Pancreas (tissue), 10 donors: ENCODE measurements around the gene MROH9. TPM values are rescaled to one million over a fixed set of nuclear protein-coding genes. Genes with fewer than 3 reads are reported as not detected.
"Not testable (repeated sequence)": the region's sequence is repeated elsewhere in the genome, so short reads cannot be mapped to it uniquely, and the experiment has no call there.

Source experiments
- ATAC-seq, 4 donors: fragments of 200-7000 bp; cut with Tn5 transposase; one replicate each; pipeline versions ENCODE4 v1.8.0 to v1.9.1; 2020; ENCODE audit warnings: mild to moderate bottlenecking in 4 of 4, moderate library complexity in 4 of 4
- DNase-seq, 6 donors: peaks; one replicate each; pipeline ENCODE4 v3.0.0-alpha.2; 2020
- FAIRE-seq: peaks from 2 replicates; lab custom pipeline; 2012; peaks lifted over from hg19 to GRCh38; lab: Jason Lieb, UNC
- H3K27ac ChIP-seq, 4 donors: fragments of 200-600 bp; sonication (generic); 1 replicate in 3 of 4; 2 replicates in 1 of 4; pipeline versions ENCODE4 v1.5.0 to v1.8.0; 2020
- H3K27me3 ChIP-seq, 4 donors: fragments of 200-600 bp; one replicate each; pipeline ENCODE4 v1.8.0; 2021
- H3K36me3 ChIP-seq, 3 donors: fragments of 200-600 bp; sonication (generic) in 1 of 3; one replicate each; pipeline versions ENCODE4 v1.5.0 to v1.8.0; 2020 to 2021
- H3K4me1 ChIP-seq, 3 donors: fragments of 200-600 bp; one replicate each; pipeline ENCODE4 v1.8.0; 2021
- H3K4me3 ChIP-seq, 4 donors: fragments of 200-600 bp; sonication (generic) in 2 of 4; one replicate each; pipeline versions ENCODE4 v1.5.0 to v1.8.0; 2020 to 2021
- H3K9me3 ChIP-seq, 4 donors: fragments of 200-600 bp; one replicate each; pipeline ENCODE4 v1.8.0; 2021
- CTCF ChIP-seq, 4 donors: fragments of 200-600 bp; sonication (generic) in 3 of 4; IDR thresholded peaks; one replicate each; pipeline versions ENCODE4 v1.5.0 to v1.8.0; 2021; ENCODE audit warnings: antibody characterized with exemption in 4 of 4
- WGBS, 2 donors: extraction: QIAGEN DNeasy Blood & Tissue Kit; methylation state at CpG; one replicate each; pipeline ENCODE4 v1.1.7; 2013; 5-methylcytosine and 5-hydroxymethylcytosine counted together
- intact Hi-C, 3 donors: fragments of 100-400 bp; cut with DNase I; formaldehyde crosslinking; loops; one replicate each; pipeline versions ENCODE4 v1.11.1 to v1.14.2; 2022
- polyA plus RNA-seq, 2 donors: library from polyadenylated mRNA; stranded (reverse); fragments of 200-250 nt; gene quantifications; one replicate each; pipeline ENCODE4 v1.2.3, GENCODE V29; 2013
- total RNA-seq, 6 donors: library from RNA; stranded (reverse); fragmentation: NEBNext Ultra II Directional in 4 of 6; extraction: Animal tissue kit (Norgen Biotek cat#: 25700) in 4 of 6; gene quantifications; one replicate each; pipeline versions ENCODE4 v1.2.1 to v1.2.4, GENCODE V29; 2021 to 2023
- donor health status: healthy with polysubstance abuse.
- donor health status: DM: no; HTN: no; CAD: no; lungs with moderate emphysema.
- donor health status: DM: no; HTN: no; CAD: no.
- donor health status: control.
- donor health status: control.
- donor health status: Bipolar disorder and iron deficiency.
- donor health status: DM: yes; HTN: yes; CAD: no.
- donor health status: DM: no; HTN: no; CAD: no.
- donor health status: DM: no; HTN: no; CAD: no.
- donor health status: DM: yes; HTN: yes; CAD: no.

MROH9 gene
- total and polyA plus RNA-seq, 8 donors, result not detected

- TF ChIP-seq CTCF (IDR thresholded peaks at IDR 0.05), result peak; percentile 28 to 62 (median 62)
- peak in 1 of 6 donors; percentile 16 for DNase-seq
- Histone ChIP-seq H3K36me3 (no peaks in the 10 kb centered on the region), H3K4me1 (no peaks in the 10 kb centered on the region), H3K4me3 (no peak overlapping the region), H3K27ac (no peak overlapping the region), H3K27me3 (no peaks in the 10 kb centered on the region), H3K9me3 (no peaks in the 10 kb centered on the region)
- intact Hi-C loops, result no loop called here
- 10 to 13% methylated on average over 7 of the region's 7 CpGs for WGBS, 2 donors
- FAIRE-seq, result peak; percentile 56
- peak in 3 of 4 donors; percentile 87 to 93 (median 88) for ATAC-seq
Observed at GRCh38 chr1:170929835-170930554, 5.3 kb upstream of the MROH9 start.

GRCh38 chr1:170931650-170932049, 3.7 kb upstream of the MROH9 start:
- ATAC-seq, result no peak
- Histone ChIP-seq H3K27me3 (no peaks in the 10 kb centered on the region), H3K27ac (no peak overlapping the region), H3K4me1 (no peaks in the 10 kb centered on the region), H3K4me3 (no peak overlapping the region), H3K36me3 (no peaks in the 10 kb centered on the region), H3K9me3 (no peaks in the 10 kb centered on the region)
- WGBS, 2 donors, result 72 to 78% methylated on average over 2 of the region's 2 CpGs
- intact Hi-C loops, result no loop called here
- no peak for DNase-seq
- FAIRE-seq, result no peak
- TF ChIP-seq CTCF (IDR thresholded peaks at IDR 0.05), result no peak

DNA sequence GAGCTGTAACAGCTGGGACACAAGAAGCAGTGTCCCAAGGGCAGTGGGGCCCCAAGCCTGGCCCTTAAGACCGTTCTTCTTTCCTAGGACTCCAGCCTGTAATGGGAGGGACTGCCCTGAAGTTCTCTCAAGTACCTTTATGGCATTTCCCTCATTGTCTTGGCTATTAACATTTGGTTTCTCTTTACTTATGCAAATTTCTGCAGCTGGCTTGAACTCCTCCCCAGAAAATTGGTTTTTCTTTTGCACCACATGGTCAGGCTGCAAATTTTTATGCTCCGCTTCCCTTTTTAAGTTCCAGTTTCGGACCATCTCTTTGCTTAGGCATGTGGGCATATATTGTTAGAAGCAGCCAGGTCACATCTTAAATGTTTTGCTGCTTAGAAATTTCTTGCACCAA, 3.1 kb upstream of the MROH9 start:
- H3K27ac ChIP-seq, result no peak overlapping the region
- WGBS, 2 donors, result 71 to 76% methylated on average over 3 of the region's 3 CpGs
- H3K4me1 ChIP-seq, result no peaks in the 10 kb centered on the region
- no peak for ATAC-seq
- H3K36me3 ChIP-seq, result no peaks in the 10 kb centered on the region
- intact Hi-C loops, result no loop called here
- FAIRE-seq, result no peak
- no peak overlapping the region for H3K4me3 ChIP-seq
- H3K27me3 ChIP-seq, result no peaks in the 10 kb centered on the region
- H3K9me3 ChIP-seq, result no peaks in the 10 kb centered on the region
- DNase-seq, result no peak
- no peak for TF ChIP-seq CTCF (IDR thresholded peaks at IDR 0.05)

DNA sequence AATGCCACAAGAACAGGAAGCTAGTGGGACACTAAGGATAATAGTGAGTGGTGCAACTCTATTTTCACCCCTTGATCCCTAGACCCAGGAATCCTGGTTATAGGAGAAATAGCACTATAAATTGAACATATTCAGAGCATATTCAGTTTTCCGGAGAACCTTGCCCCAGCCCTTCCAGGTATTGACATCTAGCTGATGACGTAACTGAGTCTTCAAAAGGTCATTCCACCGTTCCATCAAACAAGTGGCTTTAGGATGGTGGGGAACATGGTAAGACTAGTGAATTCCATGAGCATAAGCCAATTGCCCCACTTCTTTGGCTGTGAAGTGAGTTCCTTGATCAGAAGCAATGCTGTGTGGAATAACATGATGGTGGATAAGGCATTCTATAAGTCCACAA, 2.9 kb downstream of the MROH9 start:
- intact Hi-C loops, result no loop called here
- no peak overlapping the region for H3K27ac ChIP-seq
- 86 to 95% methylated on average over 3 of the region's 3 CpGs for WGBS, 2 donors
- no peak for TF ChIP-seq CTCF (IDR thresholded peaks at IDR 0.05)
- DNase-seq, result no peak
- no peaks in the 10 kb centered on the region for H3K36me3 ChIP-seq
- H3K9me3 ChIP-seq, result no peaks in the 10 kb centered on the region
- H3K27me3 ChIP-seq, result no peaks in the 10 kb centered on the region
- no peak for ATAC-seq
- H3K4me3 ChIP-seq, result no peak overlapping the region
- no peak for FAIRE-seq
- no peaks in the 10 kb centered on the region for H3K4me1 ChIP-seq

GRCh38 chr1:170939476-170939875, 4.1 kb downstream of the MROH9 start:
- H3K4me3 ChIP-seq, result no peak overlapping the region
- no peaks in the 10 kb centered on the region for H3K36me3 ChIP-seq
- H3K27ac ChIP-seq, result no peak overlapping the region
- intact Hi-C loops, result no loop called here
- WGBS, 2 donors, result 57 to 65% methylated on average over 2 of the region's 2 CpGs
- FAIRE-seq (no peak), DNase-seq (no peak), ATAC-seq (no peak)
- no peaks in the 10 kb centered on the region for H3K4me1 ChIP-seq
- H3K9me3 ChIP-seq, result no peaks in the 10 kb centered on the region
- no peak for TF ChIP-seq CTCF (IDR thresholded peaks at IDR 0.05)
- H3K27me3 ChIP-seq, result no peaks in the 10 kb centered on the region

- intact Hi-C loops, FAIRE-seq: not testable (repeated sequence)
Observed at GRCh38 chr1:170951744-170952143, 16.4 kb downstream of the MROH9 start.

More at GRCh38 chr1:170951744-170952143, 16.4 kb downstream of the MROH9 start:
- not testable (repeated sequence) for H3K27ac ChIP-seq, H3K9me3 ChIP-seq, H3K36me3 ChIP-seq, ATAC-seq, H3K27me3 ChIP-seq, H3K4me1 ChIP-seq, DNase-seq, H3K4me3 ChIP-seq
- 83 to 84% methylated on average over 1 of the region's 1 CpG for WGBS, 2 donors
